Measurements from ENCODE around the gene MGAT4A. TPM values are rescaled to one million over a fixed set of nuclear protein-coding genes. Genes with fewer than 3 reads are reported as not detected.

Gene MGAT4A
- total and polyA plus RNA-seq, 10 of the 15 experiments (the other 5 are each of a cell fraction or from before 2014, with no cell fraction given) = 4.3 to 23.4 (median 13.6) TPM

DNA sequence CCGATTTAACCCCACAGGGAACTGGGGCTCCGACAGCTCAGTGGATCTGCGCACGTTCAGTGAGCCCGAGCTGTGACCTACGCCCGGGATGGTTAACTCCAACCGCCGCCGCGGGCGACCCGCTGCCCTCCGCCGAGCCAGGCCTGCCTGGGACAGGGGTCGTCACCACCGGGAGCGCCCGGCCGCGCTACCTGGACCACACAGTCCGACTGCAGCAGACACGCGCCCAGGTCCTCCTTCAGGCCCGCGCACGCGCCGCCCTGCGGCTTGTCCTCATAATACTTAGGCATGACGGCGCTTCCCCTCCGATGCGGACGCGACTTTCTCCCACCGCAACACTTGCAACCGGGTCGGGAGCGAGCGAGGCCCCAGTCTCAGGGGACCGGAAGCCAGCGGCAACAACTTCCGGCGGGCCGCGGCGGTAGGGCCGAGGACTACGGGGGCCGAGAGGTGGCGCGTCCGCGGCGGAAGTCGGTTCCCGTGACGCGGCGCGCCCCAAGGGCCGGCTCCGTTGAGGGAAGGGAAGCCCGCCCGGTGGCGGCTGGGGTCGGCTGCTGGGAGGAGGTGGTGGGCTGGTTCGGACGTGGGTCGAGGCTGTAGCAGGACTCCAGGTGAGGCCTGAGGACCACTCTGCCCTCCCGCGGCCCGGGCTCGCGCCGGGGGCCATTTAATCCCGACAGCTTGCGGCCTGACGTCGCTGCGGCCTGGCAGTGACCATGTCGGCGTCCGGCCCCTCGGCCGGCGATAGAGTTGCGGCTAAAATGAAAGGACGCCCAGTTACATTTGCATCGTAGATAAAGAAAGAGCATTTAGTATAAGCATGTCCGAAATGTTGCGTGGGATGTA lies 122.6 kb downstream of the MGAT4A start, which contains the start of the genes COA5 and UNC50 (continued):
- TF ChIP-seq, protein P1, sequence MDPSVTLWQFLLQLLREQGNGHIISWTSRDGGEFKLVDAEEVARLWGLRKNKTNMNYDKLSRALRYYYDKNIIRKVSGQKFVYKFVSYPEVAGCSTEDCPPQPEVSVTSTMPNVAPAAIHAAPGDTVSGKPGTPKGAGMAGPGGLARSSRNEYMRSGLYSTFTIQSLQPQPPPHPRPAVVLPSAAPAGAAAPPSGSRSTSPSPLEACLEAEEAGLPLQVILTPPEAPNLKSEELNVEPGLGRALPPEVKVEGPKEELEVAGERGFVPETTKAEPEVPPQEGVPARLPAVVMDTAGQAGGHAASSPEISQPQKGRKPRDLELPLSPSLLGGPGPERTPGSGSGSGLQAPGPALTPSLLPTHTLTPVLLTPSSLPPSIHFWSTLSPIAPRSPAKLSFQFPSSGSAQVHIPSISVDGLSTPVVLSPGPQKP (IDR thresholded peaks at IDR 0.05; ENCODE audit: low read depth, low read length) = peak; percentile 89
- peak; percentile 86 for TF ChIP-seq SIN3A (IDR thresholded peaks at IDR 0.05; ENCODE audit: low read depth, low read length)
- 0 out of 2 replicates have a peak, but pooled peaks have one; percentile 29 for TF ChIP-seq STAT1 (conservative IDR thresholded peaks at IDR 0.05)
- no peak for TF ChIP-seq CEBPB (IDR thresholded peaks at IDR 0.05; ENCODE audit: borderline replicate concordance in 1 of 2, low read depth in 2 of 2, low read length in 2 of 2)
- TF ChIP-seq ZNF207 (IDR thresholded peaks at IDR 0.05; ENCODE audit: borderline replicate concordance) = peak; percentile 96
- TF ChIP-seq MEF2B (IDR thresholded peaks at IDR 0.05; ENCODE audit: partially characterized antibody, poor library complexity, severe bottlenecking) = peak; percentile 84
- TF ChIP-seq, protein P2, sequence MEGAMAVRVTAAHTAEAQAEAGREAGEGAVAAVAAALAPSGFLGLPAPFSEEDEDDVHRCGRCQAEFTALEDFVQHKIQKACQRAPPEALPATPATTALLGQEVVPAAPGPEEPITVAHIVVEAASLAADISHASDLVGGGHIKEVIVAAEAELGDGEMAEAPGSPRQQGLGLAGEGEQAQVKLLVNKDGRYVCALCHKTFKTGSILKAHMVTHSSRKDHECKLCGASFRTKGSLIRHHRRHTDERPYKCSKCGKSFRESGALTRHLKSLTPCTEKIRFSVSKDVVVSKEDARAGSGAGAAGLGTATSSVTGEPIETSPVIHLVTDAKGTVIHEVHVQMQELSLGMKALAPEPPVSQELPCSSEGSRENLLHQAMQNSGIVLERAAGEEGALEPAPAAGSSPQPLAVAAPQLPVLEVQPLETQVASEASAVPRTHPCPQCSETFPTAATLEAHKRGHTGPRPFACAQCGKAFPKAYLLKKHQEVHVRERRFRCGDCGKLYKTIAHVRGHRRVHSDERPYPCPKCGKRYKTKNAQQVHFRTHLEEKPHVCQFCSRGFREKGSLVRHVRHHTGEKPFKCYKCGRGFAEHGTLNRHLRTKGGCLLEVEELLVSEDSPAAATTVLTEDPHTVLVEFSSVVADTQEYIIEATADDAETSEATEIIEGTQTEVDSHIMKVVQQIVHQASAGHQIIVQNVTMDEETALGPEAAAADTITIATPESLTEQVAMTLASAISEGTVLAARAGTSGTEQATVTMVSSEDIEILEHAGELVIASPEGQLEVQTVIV (IDR thresholded peaks at IDR 0.05; ENCODE audit: borderline replicate concordance, partially characterized antibody) = peak; percentile 28
- TF ChIP-seq SREBF2 (IDR thresholded peaks at IDR 0.05; ENCODE audit: low read length) = peak; percentile 45; the same call in 1 of the 2 replicates
- TF ChIP-seq GATAD2B (conservative IDR thresholded peaks at IDR 0.05; ENCODE audit: low read depth) = 0 out of 2 replicates have a peak, but pooled peaks have one; percentile 82
- TF ChIP-seq HCFC1 (IDR thresholded peaks at IDR 0.05; ENCODE audit: low read length) = peak; percentile 69
- TF ChIP-seq MXI1 (IDR thresholded peaks at IDR 0.05; ENCODE audit: low read depth, low read length) = peak; percentile 63
- TF ChIP-seq TAF1 (IDR thresholded peaks at IDR 0.05; ENCODE audit: borderline replicate concordance, low read depth, low read length) = peak; percentile 92
- TF ChIP-seq SIX5 (IDR thresholded peaks at IDR 0.05; ENCODE audit: low read depth, low read length, severe bottlenecking) = peak; percentile 57
- 0 out of 2 replicates have a peak, but pooled peaks have one; percentile 65 for TF ChIP-seq PAX5 (IDR thresholded peaks at IDR 0.05; ENCODE audit: borderline replicate concordance, low read depth, low read length)
- TF ChIP-seq, protein P3, sequence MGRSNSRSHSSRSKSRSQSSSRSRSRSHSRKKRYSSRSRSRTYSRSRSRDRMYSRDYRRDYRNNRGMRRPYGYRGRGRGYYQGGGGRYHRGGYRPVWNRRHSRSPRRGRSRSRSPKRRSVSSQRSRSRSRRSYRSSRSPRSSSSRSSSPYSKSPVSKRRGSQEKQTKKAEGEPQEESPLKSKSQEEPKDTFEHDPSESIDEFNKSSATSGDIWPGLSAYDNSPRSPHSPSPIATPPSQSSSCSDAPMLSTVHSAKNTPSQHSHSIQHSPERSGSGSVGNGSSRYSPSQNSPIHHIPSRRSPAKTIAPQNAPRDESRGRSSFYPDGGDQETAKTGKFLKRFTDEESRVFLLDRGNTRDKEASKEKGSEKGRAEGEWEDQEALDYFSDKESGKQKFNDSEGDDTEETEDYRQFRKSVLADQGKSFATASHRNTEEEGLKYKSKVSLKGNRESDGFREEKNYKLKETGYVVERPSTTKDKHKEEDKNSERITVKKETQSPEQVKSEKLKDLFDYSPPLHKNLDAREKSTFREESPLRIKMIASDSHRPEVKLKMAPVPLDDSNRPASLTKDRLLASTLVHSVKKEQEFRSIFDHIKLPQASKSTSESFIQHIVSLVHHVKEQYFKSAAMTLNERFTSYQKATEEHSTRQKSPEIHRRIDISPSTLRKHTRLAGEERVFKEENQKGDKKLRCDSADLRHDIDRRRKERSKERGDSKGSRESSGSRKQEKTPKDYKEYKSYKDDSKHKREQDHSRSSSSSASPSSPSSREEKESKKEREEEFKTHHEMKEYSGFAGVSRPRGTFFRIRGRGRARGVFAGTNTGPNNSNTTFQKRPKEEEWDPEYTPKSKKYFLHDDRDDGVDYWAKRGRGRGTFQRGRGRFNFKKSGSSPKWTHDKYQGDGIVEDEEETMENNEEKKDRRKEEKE (IDR thresholded peaks at IDR 0.05) = no peak
- TF ChIP-seq KLF5 (IDR thresholded peaks at IDR 0.05; ENCODE audit: partially characterized antibody) = peak; percentile 76
- TF ChIP-seq, protein P4, sequence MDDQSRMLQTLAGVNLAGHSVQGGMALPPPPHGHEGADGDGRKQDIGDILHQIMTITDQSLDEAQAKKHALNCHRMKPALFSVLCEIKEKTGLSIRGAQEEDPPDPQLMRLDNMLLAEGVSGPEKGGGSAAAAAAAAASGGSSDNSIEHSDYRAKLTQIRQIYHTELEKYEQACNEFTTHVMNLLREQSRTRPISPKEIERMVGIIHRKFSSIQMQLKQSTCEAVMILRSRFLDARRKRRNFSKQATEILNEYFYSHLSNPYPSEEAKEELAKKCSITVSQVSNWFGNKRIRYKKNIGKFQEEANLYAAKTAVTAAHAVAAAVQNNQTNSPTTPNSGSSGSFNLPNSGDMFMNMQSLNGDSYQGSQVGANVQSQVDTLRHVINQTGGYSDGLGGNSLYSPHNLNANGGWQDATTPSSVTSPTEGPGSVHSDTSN (IDR thresholded peaks at IDR 0.05; ENCODE audit: insufficient replicate concordance, low read depth, low read length) = no peak
- TF ChIP-seq CBFB (IDR thresholded peaks at IDR 0.05; ENCODE audit: low read depth) = peak; percentile 80; the same call in 1 of the 2 replicates
- TF ChIP-seq BHLHE40 (IDR thresholded peaks at IDR 0.05; ENCODE audit: borderline replicate concordance in 1 of 2, low read depth in 2 of 2, low read length in 1 of 2) = peak; percentile 27 to 81; a peak in 2 of 4 replicates
- peak; percentile 99 for TF ChIP-seq POLR2A (IDR thresholded peaks at IDR 0.05; ENCODE audit: low read depth, low read length)

Data from GM12878 (cell line).